ENCODE measurements around the gene MRTO4.
"Not testable (repeated sequence)": the region's sequence is repeated elsewhere in the genome, so short reads cannot be mapped to it uniquely, and the experiment has no call there.

Gene MRTO4

GRCh38 chr1:19229229-19229628, 22.4 kb upstream of the MRTO4 start:
- no peak for DNase-seq

GRCh38 chr1:19229828-19230325, 21.7 kb upstream of the MRTO4 start:
- DNase-seq, result no peak

GRCh38 chr1:19231736-19232523, 19.7 kb upstream of the MRTO4 start:
- DNase-seq, result not testable (repeated sequence)

GRCh38 chr1:19232524-19232846, 19.1 kb upstream of the MRTO4 start:
- no peak for DNase-seq

- DNase-seq, result no peak
Measured at GRCh38 chr1:19234224-19234623, 17.4 kb upstream of the MRTO4 start.

- DNase-seq, result no peak
Measured at GRCh38 chr1:19239876-19240275, 11.7 kb upstream of the MRTO4 start.

GRCh38 chr1:19240673-19241538, 10.7 kb upstream of the MRTO4 start:
- no peak for DNase-seq

GRCh38 chr1:19250629-19251304, 838 bp upstream of the MRTO4 start:
- DNase-seq, result no peak

- DNase-seq, result no peak
Measured at GRCh38 chr1:19254416-19254815, 2.8 kb downstream of the MRTO4 start.

- DNase-seq, result no peak
Measured at GRCh38 chr1:19255288-19255687, 3.7 kb downstream of the MRTO4 start.

- DNase-seq, result not testable (repeated sequence)
Measured at GRCh38 chr1:19256301-19256700, 4.7 kb downstream of the MRTO4 start.

GRCh38 chr1:19257178-19257914, 5.7 kb downstream of the MRTO4 start:
- no peak for DNase-seq

- DNase-seq, result no peak
Measured at GRCh38 chr1:19258353-19258752, 6.7 kb downstream of the MRTO4 start.

- no peak for DNase-seq
Measured at GRCh38 chr1:19260211-19261138, 8.9 kb downstream of the MRTO4 start.

- no peak for DNase-seq
Measured at GRCh38 chr1:19262047-19262446, 10.4 kb downstream of the MRTO4 start.

GRCh38 chr1:19262744-19263143, 11.1 kb downstream of the MRTO4 start:
- no peak for DNase-seq

- no peak for DNase-seq
Measured at GRCh38 chr1:19268445-19268844, 16.8 kb downstream of the MRTO4 start.

GRCh38 chr1:19269427-19270342, 18.1 kb downstream of the MRTO4 start:
- not testable (repeated sequence) for DNase-seq

GRCh38 chr1:19270343-19270730, 18.7 kb downstream of the MRTO4 start:
- not testable (repeated sequence) for DNase-seq

- no peak for DNase-seq
Measured at GRCh38 chr1:19272064-19272463, 20.5 kb downstream of the MRTO4 start.

Data from NCI-H1436 (cell line).